ENCODE results near the gene CLRN2. TPM values are rescaled to one million over a fixed set of nuclear protein-coding genes. Genes with fewer than 3 reads are reported as not detected.

The CLRN2 gene
- total RNA-seq, 1 donor from 2014 or later, result not detected

- Mint-ChIP-seq H3K27ac (ENCODE audit: unreplicated experiment) (no peak overlapping the region), H3K9me3 (ENCODE audit: low read depth) (no peaks in the 10 kb centered on the region)
Measured at GRCh38 chr4:17489721-17490120, 25.2 kb upstream of the CLRN2 start.

GRCh38 chr4:17490575-17491059 is 24.3 kb upstream of the CLRN2 start:
- Mint-ChIP-seq H3K4me3 (ENCODE audit: unreplicated experiment) (no peak overlapping the region), H3K9me3 (ENCODE audit: low read depth) (no peaks in the 10 kb centered on the region), H3K36me3 (ENCODE audit: low read depth) (peaks cover 24% of the 10 kb centered on the region), H3K27ac (ENCODE audit: unreplicated experiment) (no peak overlapping the region), H3K27me3 (ENCODE audit: low read depth) (no peaks in the 10 kb centered on the region), H3K4me1 (ENCODE audit: low read depth) (peaks cover 20% of the 10 kb centered on the region)
- no peak for TF ChIP-seq CTCF (IDR thresholded peaks at IDR 0.05)
- no peak for DNase-seq (ENCODE audit: low spot score)

More at GRCh38 chr4:17489721-17490120, 25.2 kb upstream of the CLRN2 start:
- peaks cover 19% of the 10 kb centered on the region for H3K4me1 Mint-ChIP-seq (ENCODE audit: low read depth)
- H3K4me3 Mint-ChIP-seq (ENCODE audit: unreplicated experiment), result no peak overlapping the region
- DNase-seq (ENCODE audit: low spot score), result no peak
- peaks cover 30% of the 10 kb centered on the region for H3K36me3 Mint-ChIP-seq (ENCODE audit: low read depth)
- no peaks in the 10 kb centered on the region for H3K27me3 Mint-ChIP-seq (ENCODE audit: low read depth)
- TF ChIP-seq CTCF (IDR thresholded peaks at IDR 0.05), result no peak

GRCh38 chr4:17491196-17491595 is 23.8 kb upstream of the CLRN2 start:
- no peaks in the 10 kb centered on the region for H3K9me3 Mint-ChIP-seq (ENCODE audit: low read depth)
- no peak overlapping the region for H3K4me3 Mint-ChIP-seq (ENCODE audit: unreplicated experiment)
- no peaks in the 10 kb centered on the region for H3K27me3 Mint-ChIP-seq (ENCODE audit: low read depth)
- H3K36me3 Mint-ChIP-seq (ENCODE audit: low read depth), result peaks cover 22% of the 10 kb centered on the region
- H3K4me1 Mint-ChIP-seq (ENCODE audit: low read depth), result peaks cover 20% of the 10 kb centered on the region
- no peak for DNase-seq (ENCODE audit: low spot score)
- TF ChIP-seq CTCF (IDR thresholded peaks at IDR 0.05), result no peak
- H3K27ac Mint-ChIP-seq (ENCODE audit: unreplicated experiment), result no peak overlapping the region

GRCh38 chr4:17492058-17492741 is 22.8 kb upstream of the CLRN2 start:
- H3K4me3 Mint-ChIP-seq (ENCODE audit: unreplicated experiment), result no peak overlapping the region
- H3K4me1 Mint-ChIP-seq (ENCODE audit: low read depth), result peaks cover 20% of the 10 kb centered on the region
- H3K9me3 Mint-ChIP-seq (ENCODE audit: low read depth), result no peaks in the 10 kb centered on the region
- no peak for TF ChIP-seq CTCF (IDR thresholded peaks at IDR 0.05)
- no peaks in the 10 kb centered on the region for H3K27me3 Mint-ChIP-seq (ENCODE audit: low read depth)
- no peak for DNase-seq (ENCODE audit: low spot score)
- H3K36me3 Mint-ChIP-seq (ENCODE audit: low read depth), result peaks cover 17% of the 10 kb centered on the region
- no peak overlapping the region for H3K27ac Mint-ChIP-seq (ENCODE audit: unreplicated experiment)

GRCh38 chr4:17492876-17493275 is 22.1 kb upstream of the CLRN2 start:
- H3K4me1 Mint-ChIP-seq (ENCODE audit: low read depth), result peaks cover 20% of the 10 kb centered on the region
- H3K4me3 Mint-ChIP-seq (ENCODE audit: unreplicated experiment), result no peak overlapping the region
- peaks cover 19% of the 10 kb centered on the region for H3K36me3 Mint-ChIP-seq (ENCODE audit: low read depth)
- no peak for DNase-seq (ENCODE audit: low spot score)
- no peak overlapping the region for H3K27ac Mint-ChIP-seq (ENCODE audit: unreplicated experiment)
- no peak for TF ChIP-seq CTCF (IDR thresholded peaks at IDR 0.05)
- no peaks in the 10 kb centered on the region for H3K9me3 Mint-ChIP-seq (ENCODE audit: low read depth)
- no peaks in the 10 kb centered on the region for H3K27me3 Mint-ChIP-seq (ENCODE audit: low read depth)

Data from chondrocyte (in vitro differentiated cells).